ENCODE measurements around the gene ZRANB1. TPM values are rescaled to one million over a fixed set of nuclear protein-coding genes. Genes with fewer than 3 reads are reported as not detected.
"Not testable (repeated sequence)": the region's sequence is repeated elsewhere in the genome, so short reads cannot be mapped to it uniquely, and the experiment has no call there.

Gene ZRANB1
- total RNA-seq, 1 donor from 2014 or later: 17.7 TPM

DNA sequence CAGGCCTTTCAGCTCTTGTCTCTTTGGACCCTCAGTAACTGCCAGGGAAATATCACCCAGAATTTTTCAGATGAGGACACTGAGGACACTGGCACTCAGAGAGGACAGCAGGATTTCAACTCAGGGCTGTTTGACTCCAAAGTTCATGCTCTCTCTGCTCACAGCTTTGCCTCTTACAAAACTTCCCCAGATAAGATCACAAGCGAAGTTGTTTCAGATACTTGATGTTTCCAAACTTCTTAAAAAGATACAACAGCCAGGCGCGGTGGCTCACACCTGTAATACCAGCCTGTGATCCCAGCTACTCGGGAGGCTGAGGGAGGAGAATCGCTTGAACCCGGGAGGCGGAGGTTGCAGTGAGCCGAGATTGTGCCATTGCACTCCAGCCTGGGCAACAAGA is 32.4 kb upstream of the ZRANB1 start:
- Mint-ChIP-seq H3K4me3 (no peak overlapping the region), H3K27me3 (peaks cover 14% of the 10 kb centered on the region), H3K27ac (no peak overlapping the region), H3K9me3 (no peaks in the 10 kb centered on the region), H3K4me1 (no peaks in the 10 kb centered on the region), H3K36me3 (ENCODE audit: low read depth) (no peaks in the 10 kb centered on the region)
- intact Hi-C loops (cut with micrococcal nuclease): no loop called here
- no peak for ATAC-seq (ENCODE audit: low read depth)
- no peak for TF ChIP-seq CTCF (IDR thresholded peaks at IDR 0.05)
- no peak for DNase-seq
- POLR2A ChIA-PET: no interaction called here
- CTCF ChIA-PET: no interaction called here

DNA sequence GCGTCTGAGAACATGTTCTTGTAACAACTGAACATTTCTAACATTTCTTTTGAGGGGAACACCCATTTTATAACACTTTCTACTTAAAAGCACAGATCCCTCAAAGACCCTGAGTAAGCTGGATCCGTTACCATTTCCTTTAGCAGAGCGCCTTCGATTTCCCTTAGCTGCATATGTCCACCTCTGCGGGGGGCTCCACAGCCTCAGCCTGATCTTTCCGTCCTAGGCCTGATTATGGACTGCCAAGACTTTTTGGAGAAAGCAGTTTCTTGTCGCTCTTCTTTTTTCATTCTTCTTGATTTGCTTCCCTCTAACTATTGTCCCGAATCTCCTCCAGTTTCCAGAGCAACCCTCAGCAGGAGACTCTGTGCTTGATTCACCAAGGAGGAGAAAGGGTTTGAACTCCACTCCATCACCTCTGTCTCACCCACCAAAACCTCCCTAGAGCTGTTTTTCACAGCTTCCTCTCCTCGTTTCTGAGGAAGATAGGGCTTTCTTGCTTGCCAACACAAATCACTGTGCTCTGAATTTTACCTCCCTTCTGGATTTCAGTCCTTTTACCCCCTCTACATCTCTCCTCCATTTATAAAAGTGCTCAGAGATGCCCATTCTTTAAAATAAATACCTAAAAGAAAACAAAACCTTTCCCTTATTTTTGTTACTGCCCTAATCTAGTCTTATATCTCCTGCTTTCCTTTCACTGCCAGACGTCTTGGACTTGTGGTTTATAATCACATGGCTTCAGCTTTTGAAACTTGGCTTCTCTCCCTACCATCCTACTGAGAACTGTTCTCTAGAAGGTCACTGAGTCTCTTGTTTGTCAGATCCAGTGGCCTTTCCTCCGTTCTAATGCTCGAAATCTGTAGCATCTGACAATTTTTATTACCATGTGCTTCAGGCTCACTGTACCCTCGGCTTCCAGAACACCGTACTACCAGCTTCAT is 30.5 kb upstream of the ZRANB1 start:
- Mint-ChIP-seq H3K4me3 (no peak overlapping the region), H3K27ac (no peak overlapping the region), H3K27me3 (peaks cover 14% of the 10 kb centered on the region), H3K9me3 (no peaks in the 10 kb centered on the region), H3K4me1 (peaks cover 7% of the 10 kb centered on the region), H3K36me3 (ENCODE audit: low read depth) (no peaks in the 10 kb centered on the region)
- POLR2A ChIA-PET: no interaction called here
- intact Hi-C loops (cut with micrococcal nuclease): no loop called here
- DNase-seq (no peak), ATAC-seq (ENCODE audit: low read depth) (no peak)
- CTCF ChIA-PET: no interaction called here
- no peak for TF ChIP-seq CTCF (IDR thresholded peaks at IDR 0.05)

DNA sequence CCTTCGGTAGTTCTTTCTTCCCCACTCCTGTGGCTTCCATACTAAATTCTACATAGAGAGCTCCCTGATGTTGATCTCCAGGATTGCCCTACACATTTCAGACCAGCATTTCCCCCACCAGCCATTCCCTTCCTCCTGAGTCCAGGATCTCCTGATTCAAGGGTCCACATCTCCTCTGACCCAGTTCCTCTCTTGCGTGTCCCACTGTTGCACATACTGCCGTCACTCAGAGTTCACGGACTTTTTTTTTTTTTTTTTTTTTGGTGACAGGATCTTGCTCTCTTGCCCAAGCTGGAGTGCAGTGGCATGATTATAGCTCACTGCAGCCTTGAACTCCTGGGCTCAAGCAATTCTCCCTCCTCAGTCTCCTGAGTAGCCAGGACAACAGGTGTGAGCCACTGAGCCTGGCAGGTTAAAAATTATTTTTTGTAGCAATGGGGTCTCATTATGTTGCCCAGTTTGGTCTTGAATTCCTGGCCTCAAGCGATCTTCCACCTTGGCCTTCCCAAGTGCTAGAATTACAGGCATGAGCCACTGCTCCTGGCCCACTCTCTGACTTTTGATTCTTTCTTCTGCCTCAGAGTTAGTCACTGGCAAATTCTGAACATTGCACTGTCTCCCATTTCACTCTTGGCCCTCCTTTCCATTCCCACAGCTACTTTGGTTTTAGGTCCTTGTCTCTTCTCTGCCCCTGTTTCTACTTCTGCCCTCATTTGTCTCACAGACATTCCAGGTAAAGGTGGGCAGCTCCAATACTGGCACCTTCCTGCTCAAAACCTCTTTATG is 29.6 kb upstream of the ZRANB1 start:
- POLR2A ChIA-PET: no interaction called here
- no peak overlapping the region for H3K4me3 Mint-ChIP-seq

DNA sequence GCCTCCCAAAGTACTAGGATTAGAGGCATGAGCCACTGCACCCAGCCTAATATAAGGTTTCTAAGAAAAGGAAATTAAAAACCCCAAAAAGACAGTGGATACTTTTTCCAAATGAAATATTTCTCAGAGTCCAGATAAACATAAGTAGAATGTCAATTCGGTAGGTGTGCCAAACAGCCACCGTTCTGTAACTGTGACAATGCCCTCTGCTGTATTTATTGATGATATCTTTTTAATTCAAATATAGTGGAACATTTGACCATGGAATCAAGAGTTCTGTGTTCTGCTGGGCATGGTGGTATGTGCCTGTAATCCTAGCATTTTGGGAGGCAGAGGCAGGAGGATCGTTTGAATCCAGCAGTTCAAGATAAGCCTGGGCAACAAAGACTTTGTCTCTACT is 28.8 kb upstream of the ZRANB1 start:
- Mint-ChIP-seq H3K27ac (no peak overlapping the region), H3K27me3 (peaks cover 8% of the 10 kb centered on the region), H3K4me3 (no peak overlapping the region), H3K9me3 (no peaks in the 10 kb centered on the region), H3K4me1 (peaks cover 14% of the 10 kb centered on the region), H3K36me3 (ENCODE audit: low read depth) (peaks cover 7% of the 10 kb centered on the region)
- CTCF ChIA-PET: no interaction called here
- DNase-seq: no peak
- no peak for TF ChIP-seq CTCF (IDR thresholded peaks at IDR 0.05)
- no peak for ATAC-seq (ENCODE audit: low read depth)
- intact Hi-C loops (cut with micrococcal nuclease): no loop called here
- POLR2A ChIA-PET: no interaction called here

More for the DNA sequence above, 29.6 kb upstream of the ZRANB1 start:
- H3K36me3 Mint-ChIP-seq (ENCODE audit: low read depth): no peaks in the 10 kb centered on the region
- H3K4me1 Mint-ChIP-seq: peaks cover 7% of the 10 kb centered on the region
- intact Hi-C loops (cut with micrococcal nuclease): no loop called here
- no peak for TF ChIP-seq CTCF (IDR thresholded peaks at IDR 0.05)
- CTCF ChIA-PET: no interaction called here
- no peak overlapping the region for H3K27ac Mint-ChIP-seq
- peaks cover 12% of the 10 kb centered on the region for H3K27me3 Mint-ChIP-seq
- ATAC-seq (ENCODE audit: low read depth) (no peak), DNase-seq (no peak)
- H3K9me3 Mint-ChIP-seq: no peaks in the 10 kb centered on the region

DNA sequence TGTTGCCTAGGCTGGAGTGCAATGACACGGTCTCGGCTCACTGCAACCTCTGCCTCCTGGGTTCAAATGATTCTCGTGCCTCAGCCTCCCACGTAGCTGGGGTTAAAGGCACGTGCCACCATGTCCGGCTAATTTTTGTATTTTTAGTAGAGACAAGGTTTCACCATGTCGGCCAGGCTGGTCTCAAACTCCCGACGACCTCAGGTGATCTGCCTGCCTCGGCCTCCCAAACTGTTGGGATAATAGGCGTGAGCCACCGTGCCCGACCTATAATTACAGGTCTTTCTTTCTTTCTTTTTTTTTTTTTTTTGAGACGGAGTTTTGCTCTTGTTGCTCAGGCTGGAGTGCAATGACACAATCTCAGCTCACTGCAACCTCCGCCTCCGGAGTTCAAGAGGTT is 27.5 kb upstream of the ZRANB1 start:
- H3K9me3 Mint-ChIP-seq; POLR2A ChIA-PET; H3K36me3 Mint-ChIP-seq (ENCODE audit: low read depth); ATAC-seq (ENCODE audit: low read depth); H3K27ac Mint-ChIP-seq; H3K4me3 Mint-ChIP-seq; intact Hi-C loops (cut with micrococcal nuclease); DNase-seq; H3K27me3 Mint-ChIP-seq; CTCF ChIA-PET: not testable (repeated sequence)
- peaks cover 22% of the 10 kb centered on the region for H3K4me1 Mint-ChIP-seq
